GM12875 (cell line): ENCODE results near the gene RABL6.

Source experiments
- H3K4me3 ChIP-seq: one replicate; pipeline ENCODE4 v1.5.1; 2011; ENCODE audit warnings: low read depth, low read length, control low read depth
- TF ChIP-seq, protein P1 (sequence below): IDR thresholded peaks from 2 replicates; pipeline ENCODE4 v1.5.1; 2011; ENCODE audit warnings: low read depth, mild to moderate bottlenecking, control low read depth, inconsistent platforms, low read length, moderate library complexity, borderline replicate concordance; ENCODE audit not compliant: insufficient read depth

Gene RABL6

DNA sequence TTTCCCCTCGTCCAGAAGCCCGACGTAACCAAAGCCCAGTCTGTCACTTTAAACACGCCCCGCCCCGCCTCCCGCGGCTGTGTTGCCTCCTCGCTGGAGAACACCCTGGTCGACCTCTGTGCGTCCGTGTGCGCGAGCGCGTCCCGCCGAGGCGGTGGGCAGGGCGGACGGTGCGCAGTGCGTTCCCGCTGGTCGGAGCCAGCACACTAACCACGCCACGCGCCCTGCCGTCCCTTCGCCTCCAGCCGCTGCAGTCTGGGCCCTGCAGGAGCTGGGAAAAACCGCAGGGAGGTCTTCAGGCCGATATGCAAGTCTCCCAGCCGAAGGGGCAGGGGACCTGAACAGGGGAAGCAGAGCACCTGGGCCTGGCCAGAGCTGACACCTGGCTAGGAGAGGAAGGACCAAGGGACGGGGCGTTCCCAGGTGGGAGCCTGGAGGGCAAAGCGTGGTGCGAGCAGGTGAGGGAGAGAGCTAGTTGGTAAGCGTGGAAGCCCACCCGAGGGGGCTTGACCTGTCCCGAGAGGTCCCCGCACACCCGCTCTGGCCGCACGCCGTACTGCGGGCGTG, 40.2 kb downstream of the RABL6 start:
- peak overlapping the region; percentile 64 for H3K4me3 ChIP-seq
- TF ChIP-seq, protein P1, sequence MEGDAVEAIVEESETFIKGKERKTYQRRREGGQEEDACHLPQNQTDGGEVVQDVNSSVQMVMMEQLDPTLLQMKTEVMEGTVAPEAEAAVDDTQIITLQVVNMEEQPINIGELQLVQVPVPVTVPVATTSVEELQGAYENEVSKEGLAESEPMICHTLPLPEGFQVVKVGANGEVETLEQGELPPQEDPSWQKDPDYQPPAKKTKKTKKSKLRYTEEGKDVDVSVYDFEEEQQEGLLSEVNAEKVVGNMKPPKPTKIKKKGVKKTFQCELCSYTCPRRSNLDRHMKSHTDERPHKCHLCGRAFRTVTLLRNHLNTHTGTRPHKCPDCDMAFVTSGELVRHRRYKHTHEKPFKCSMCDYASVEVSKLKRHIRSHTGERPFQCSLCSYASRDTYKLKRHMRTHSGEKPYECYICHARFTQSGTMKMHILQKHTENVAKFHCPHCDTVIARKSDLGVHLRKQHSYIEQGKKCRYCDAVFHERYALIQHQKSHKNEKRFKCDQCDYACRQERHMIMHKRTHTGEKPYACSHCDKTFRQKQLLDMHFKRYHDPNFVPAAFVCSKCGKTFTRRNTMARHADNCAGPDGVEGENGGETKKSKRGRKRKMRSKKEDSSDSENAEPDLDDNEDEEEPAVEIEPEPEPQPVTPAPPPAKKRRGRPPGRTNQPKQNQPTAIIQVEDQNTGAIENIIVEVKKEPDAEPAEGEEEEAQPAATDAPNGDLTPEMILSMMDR = no peak

DNA sequence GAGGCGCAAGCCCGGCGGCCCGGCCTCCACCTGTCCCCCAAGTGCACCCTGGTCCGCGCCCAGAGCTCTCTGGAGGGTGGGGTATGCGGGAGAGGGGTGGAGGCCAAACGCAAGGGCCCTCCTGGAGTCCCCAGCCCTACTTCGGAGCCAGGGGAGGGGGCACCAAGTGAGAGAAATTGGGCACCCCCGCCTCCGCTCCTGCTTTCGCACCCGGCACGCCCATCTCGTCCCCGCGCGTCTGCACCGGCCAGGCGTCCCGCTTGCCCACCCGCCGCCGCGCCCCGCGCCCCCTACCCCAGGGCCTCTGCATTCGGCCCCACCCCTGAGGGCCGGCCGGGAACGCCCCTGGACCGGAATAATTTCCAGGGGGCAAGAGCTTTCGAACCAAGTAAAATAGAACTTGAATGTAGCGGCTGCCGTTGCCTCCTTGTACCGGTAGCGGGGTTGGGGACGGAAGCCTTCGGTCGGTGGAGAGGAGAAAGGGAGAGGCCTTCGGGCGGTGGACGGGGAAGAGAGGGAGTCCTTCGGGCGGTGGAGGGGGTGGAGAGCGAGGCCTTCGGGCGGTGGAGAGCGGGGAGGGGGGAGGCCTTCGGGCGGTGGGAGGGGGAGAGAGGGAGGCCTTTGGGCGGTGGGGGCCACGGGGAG, 40.8 kb downstream of the RABL6 start:
- TF ChIP-seq, protein P1 = no peak

DNA sequence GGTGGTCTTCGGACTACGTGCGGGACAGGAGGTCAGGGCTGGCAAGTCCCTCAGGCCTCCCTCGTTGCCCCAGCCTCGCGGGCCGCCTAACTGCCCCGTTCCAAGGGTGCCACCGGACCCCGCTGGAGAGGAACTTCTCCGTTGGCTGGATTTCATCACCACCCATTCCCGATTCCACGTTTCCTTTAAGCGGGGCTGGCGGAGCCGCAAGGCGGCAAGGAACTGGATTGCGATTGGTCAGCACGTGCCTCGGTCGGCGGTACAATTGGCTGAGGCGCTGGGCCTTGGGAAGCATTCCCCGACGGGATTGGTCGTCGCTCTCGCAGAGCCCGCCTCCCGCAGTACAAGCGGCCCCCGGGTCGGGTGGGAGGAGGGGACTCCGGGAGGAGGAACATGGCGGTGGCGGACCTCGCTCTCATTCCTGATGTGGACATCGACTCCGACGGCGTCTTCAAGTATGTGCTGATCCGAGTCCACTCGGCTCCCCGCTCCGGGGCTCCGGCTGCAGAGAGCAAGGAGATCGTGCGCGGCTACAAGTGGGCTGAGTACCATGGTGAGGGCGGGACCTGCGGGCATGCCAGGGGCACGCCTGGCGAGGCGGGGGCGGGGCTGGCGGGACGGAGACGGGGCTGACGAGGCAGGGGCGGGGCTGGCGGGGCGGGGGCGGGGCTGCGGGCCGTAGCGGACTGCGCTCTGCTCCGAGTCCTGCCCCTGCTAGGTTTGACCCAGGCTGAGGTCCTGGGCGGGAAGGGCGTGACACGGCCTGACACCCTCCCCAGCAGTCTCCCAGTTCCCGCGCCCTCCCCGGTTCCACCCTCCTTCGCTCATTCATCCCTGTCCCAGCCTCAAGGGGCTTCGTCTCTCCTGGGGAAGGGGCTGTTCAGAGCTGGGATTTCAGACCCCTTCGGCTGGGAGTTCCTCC, 41.6 kb downstream of the RABL6 start, which contains the start of gene PHPT1:
TSS of gene PHPT1 (plus strand) at position 372 of the 922 bp plus-strand sequence. CDS start at position 394, 22 bp downstream.
- TF ChIP-seq, protein P1 = no peak
- peak within 1 kb of the TSS; percentile 78 for H3K4me3 ChIP-seq

More for the DNA sequence above, 40.8 kb downstream of the RABL6 start:
- peak overlapping the region; percentile 64 for H3K4me3 ChIP-seq

DNA sequence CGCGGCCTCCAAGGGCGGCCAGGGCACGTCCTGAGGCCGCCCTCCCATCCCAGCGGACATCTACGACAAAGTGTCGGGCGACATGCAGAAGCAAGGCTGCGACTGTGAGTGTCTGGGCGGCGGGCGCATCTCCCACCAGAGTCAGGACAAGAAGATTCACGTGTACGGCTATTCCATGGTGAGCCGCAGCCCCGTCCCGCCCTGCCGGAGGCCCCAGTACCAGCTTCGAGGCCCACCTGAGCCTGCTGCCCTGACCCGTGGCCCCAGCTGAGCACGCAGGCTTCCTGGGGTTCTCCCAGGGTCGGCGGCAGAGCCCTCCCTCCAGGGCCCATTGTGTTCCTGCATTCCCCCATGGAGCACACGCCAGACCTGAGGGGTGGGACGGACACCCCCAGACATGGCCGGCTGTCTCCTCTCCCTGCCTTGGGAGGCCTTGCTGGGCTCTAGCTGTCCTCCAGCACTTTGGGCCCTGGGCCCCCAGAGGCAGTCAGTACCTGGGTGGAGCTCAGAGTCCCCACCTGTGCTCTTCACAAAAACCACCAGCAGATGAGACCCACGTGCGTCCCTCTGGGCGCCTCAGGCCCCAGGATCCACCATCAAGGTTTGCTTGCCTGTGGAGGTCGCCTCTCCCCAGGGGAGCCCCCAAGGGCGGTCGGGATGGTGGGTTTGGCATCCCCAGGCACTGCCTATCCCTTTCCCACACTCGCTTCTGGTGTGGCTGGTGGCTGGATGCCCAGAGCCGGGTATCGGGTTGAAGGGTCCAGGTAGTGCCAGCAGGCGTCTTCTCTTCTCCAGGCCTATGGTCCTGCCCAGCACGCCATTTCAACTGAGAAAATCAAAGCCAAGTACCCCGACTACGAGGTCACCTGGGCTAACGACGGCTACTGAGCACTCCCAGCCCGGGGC, 42.5 kb downstream of the RABL6 start:
- H3K4me3 ChIP-seq = peak overlapping the region; percentile 78
- TF ChIP-seq, protein P1 = no peak

DNA sequence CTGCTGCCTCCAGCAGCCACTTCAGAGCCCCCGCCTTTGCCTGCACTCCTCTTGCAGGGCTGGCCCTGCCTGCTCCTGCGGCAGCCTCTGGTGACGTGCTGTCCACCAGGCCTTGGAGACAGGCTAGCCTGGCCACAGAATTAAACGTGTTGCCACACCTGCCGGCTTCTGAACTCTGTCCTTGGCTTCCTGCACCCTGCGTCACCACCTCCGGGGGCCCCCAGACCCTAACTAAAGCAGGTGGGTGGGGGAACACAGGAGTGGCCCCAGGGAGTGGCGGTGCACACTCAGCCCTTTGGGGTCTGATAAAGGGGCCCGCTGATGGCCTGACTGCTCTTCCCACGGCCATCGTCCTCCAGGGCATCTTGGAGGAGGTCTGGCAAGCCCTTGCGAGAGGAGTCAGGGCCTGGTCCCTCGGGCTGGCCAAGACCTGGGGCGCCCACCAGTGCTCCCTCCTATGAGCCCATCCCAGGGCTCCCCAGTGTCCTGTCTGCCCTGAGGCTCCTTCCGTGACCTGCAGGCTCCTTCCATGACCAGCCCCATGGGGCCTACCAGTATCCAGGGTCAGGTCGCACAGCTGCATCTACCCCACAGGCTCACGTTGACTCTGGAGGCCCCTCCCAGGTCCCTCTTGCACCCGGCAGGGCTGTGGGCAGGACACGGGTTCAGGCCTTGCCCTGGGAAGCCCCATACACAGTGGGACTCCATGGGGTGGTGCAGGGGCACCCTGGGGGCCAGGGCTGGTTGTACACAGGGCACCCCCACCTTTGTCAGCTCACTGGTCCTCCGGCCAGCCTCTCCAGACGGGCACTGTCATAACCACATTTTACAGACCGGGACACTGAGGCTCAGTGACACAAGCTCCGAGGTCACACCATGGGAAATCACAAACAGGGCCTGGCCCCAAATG, 43.4 kb downstream of the RABL6 start:
- no peak overlapping the region for H3K4me3 ChIP-seq
- TF ChIP-seq, protein P1 = no peak
